Progenitor cell of endocrine pancreas (in vitro differentiated cells): ENCODE data around the gene LRRC74A. TPM values are rescaled to one million over a fixed set of nuclear protein-coding genes. Genes with fewer than 3 reads are reported as not detected.

Experiments used
- DNase-seq: peaks from one replicate; pipeline ENCODE4 v3.0.0; 2021; ENCODE audit warnings: low spot score; ENCODE audit not compliant: unreplicated experiment
- H3K27ac Mint-ChIP-seq: 2 replicates; pipeline ENCODE4 v1.8.0; 2021; ENCODE audit warnings: mild to moderate bottlenecking, moderate library complexity, mixed read lengths
- H3K27me3 Mint-ChIP-seq: 2 replicates; pipeline ENCODE4 v1.8.0; 2021; ENCODE audit warnings: mixed read lengths
- H3K36me3 Mint-ChIP-seq: 2 replicates; pipeline ENCODE4 v1.8.0; 2022; ENCODE audit warnings: mixed read lengths; ENCODE audit not compliant: insufficient read depth
- H3K4me1 Mint-ChIP-seq: 2 replicates; pipeline ENCODE4 v1.8.0; 2021; ENCODE audit warnings: low read depth, mixed read lengths
- H3K4me3 Mint-ChIP-seq: 2 replicates; pipeline ENCODE4 v1.8.0; 2021; ENCODE audit warnings: low read depth, mild to moderate bottlenecking, moderate library complexity, mixed read lengths
- H3K9me3 Mint-ChIP-seq: 2 replicates; pipeline ENCODE4 v1.8.0; 2021; ENCODE audit warnings: low read depth, mixed read lengths
- CTCF ChIP-seq: fragments of 200-600 bp; sonication (generic); IDR thresholded peaks from one replicate; pipeline ENCODE4 v1.5.0; 2021; ENCODE audit warnings: antibody characterized with exemption, mild to moderate bottlenecking; ENCODE audit not compliant: unreplicated experiment
- total RNA-seq: library from RNA; stranded (reverse); gene quantifications from 2 replicates; pipeline ENCODE4 v1.2.1, GENCODE V29; 2021

The LRRC74A gene
- total RNA-seq, 1 donor from 2014 or later: not detected

GRCh38 chr14:76793324-76793723 is 32.9 kb upstream of the LRRC74A start:
- Mint-ChIP-seq H3K27ac (no peak overlapping the region), H3K27me3 (no peaks in the 10 kb centered on the region), H3K4me1 (no peaks in the 10 kb centered on the region), H3K4me3 (no peak overlapping the region), H3K9me3 (peaks cover 3% of the 10 kb centered on the region), H3K36me3 (peaks cover 52% of the 10 kb centered on the region)
- TF ChIP-seq CTCF: no peak
- no peak for DNase-seq

- TF ChIP-seq CTCF: no peak
- peaks cover 50% of the 10 kb centered on the region for H3K36me3 Mint-ChIP-seq
- no peaks in the 10 kb centered on the region for H3K4me1 Mint-ChIP-seq
- no peak overlapping the region for H3K4me3 Mint-ChIP-seq
- no peaks in the 10 kb centered on the region for H3K27me3 Mint-ChIP-seq
- no peak for DNase-seq
- peaks cover 3% of the 10 kb centered on the region for H3K9me3 Mint-ChIP-seq
- no peak overlapping the region for H3K27ac Mint-ChIP-seq
Measured at GRCh38 chr14:76793956-76794355, 32.3 kb upstream of the LRRC74A start.

- H3K36me3 Mint-ChIP-seq: peaks cover 53% of the 10 kb centered on the region
Measured at GRCh38 chr14:76806446-76806845, 19.8 kb upstream of the LRRC74A start.

GRCh38 chr14:76808011-76808410 is 18.2 kb upstream of the LRRC74A start:
- peaks cover 41% of the 10 kb centered on the region for H3K36me3 Mint-ChIP-seq
- DNase-seq: no peak
- no peaks in the 10 kb centered on the region for H3K9me3 Mint-ChIP-seq
- H3K27me3 Mint-ChIP-seq: no peaks in the 10 kb centered on the region
- no peak overlapping the region for H3K27ac Mint-ChIP-seq
- no peak for TF ChIP-seq CTCF
- no peak overlapping the region for H3K4me3 Mint-ChIP-seq
- peaks cover 27% of the 10 kb centered on the region for H3K4me1 Mint-ChIP-seq

More at GRCh38 chr14:76806446-76806845, 19.8 kb upstream of the LRRC74A start:
- Mint-ChIP-seq H3K9me3 (no peaks in the 10 kb centered on the region), H3K27ac (no peak overlapping the region), H3K4me3 (no peak overlapping the region), H3K4me1 (peaks cover 23% of the 10 kb centered on the region), H3K27me3 (no peaks in the 10 kb centered on the region)
- TF ChIP-seq CTCF: no peak
- DNase-seq: no peak

- DNase-seq: no peak
- TF ChIP-seq CTCF: no peak
- no peaks in the 10 kb centered on the region for H3K9me3 Mint-ChIP-seq
- H3K4me3 Mint-ChIP-seq: no peak overlapping the region
- H3K4me1 Mint-ChIP-seq: peaks cover 31% of the 10 kb centered on the region
- H3K27ac Mint-ChIP-seq: no peak overlapping the region
- H3K36me3 Mint-ChIP-seq: peaks cover 31% of the 10 kb centered on the region
- no peaks in the 10 kb centered on the region for H3K27me3 Mint-ChIP-seq
Measured at GRCh38 chr14:76808990-76809389, 17.2 kb upstream of the LRRC74A start.
